Endothelial cell of umbilical vein (primary cell): ENCODE results near the gene SPRR2G. TPM values are rescaled to one million over a fixed set of nuclear protein-coding genes. Genes with fewer than 3 reads are reported as not detected.
"Not testable (repeated sequence)": the region's sequence is repeated elsewhere in the genome, so short reads cannot be mapped to it uniquely, and the experiment has no call there.

ENCODE experiments used
- BruUV-seq: library from RNA; stranded (reverse); fragments of 400-500 nt; replicated peaks from 2 replicates; lab custom pipeline; 2021; lab: Mats Ljungman, UMichigan
- CTCF ChIA-PET: fragments of 300-600, 350-600 bp; sonication (Branson Sonifier 250); formaldehyde crosslinking; loops from one replicate; lab custom pipeline; 2021; ENCODE audit warnings: antibody characterized with exemption, inconsistent platforms; lab: Charles Lee
- POLR2A ChIA-PET: fragments of 300-600, 350-600 bp; sonication (Branson Sonifier 250); formaldehyde crosslinking; loops from one replicate; lab custom pipeline; 2021; ENCODE audit warnings: antibody characterized with exemption, inconsistent platforms; lab: Charles Lee
- DNase-seq: peaks from one replicate; pipeline ENCODE4 v3.0.0-alpha.2; 2011; ENCODE audit warnings: low read depth, low spot score
- FAIRE-seq: peaks from 2 replicates; lab custom pipeline; 2011; peaks lifted over from hg19 to GRCh38; lab: Jason Lieb, UNC
- H2AFZ ChIP-seq: 2 replicates; pipeline ENCODE4 v1.6.0; 2012; ENCODE audit warnings: low read depth, low read length, control low read depth, inconsistent platforms
- H3K27ac ChIP-seq: 2 replicates; pipeline ENCODE4 v1.5.1; 2011; ENCODE audit warnings: low read depth, mild to moderate bottlenecking, control low read depth, low read length, moderate library complexity; ENCODE audit not compliant: insufficient read depth
- H3K27me3 ChIP-seq, 2 experiments: 2 replicates each; pipeline versions ENCODE4 v1.6.0 to v1.6.1; 2011; ENCODE audit warnings: low read length in 2 of 2, mixed read lengths in 1 of 2; ENCODE audit not compliant: control insufficient read depth in 2 of 2, insufficient read depth in 2 of 2
- H3K36me3 ChIP-seq, 2 experiments: 2 replicates in 1 of 2; 3 replicates in 1 of 2; pipeline ENCODE4 v1.5.1; 2011; ENCODE audit warnings: low read length in 2 of 2, mild to moderate bottlenecking in 1 of 2, moderate library complexity in 1 of 2; ENCODE audit not compliant: control insufficient read depth in 2 of 2, insufficient read depth in 2 of 2; ENCODE audit errors: extremely low read depth in 1 of 2
- H3K4me1 ChIP-seq: 3 replicates; pipeline ENCODE4 v1.5.1; 2011; ENCODE audit warnings: mild to moderate bottlenecking, low read length; ENCODE audit not compliant: control insufficient read depth, insufficient read depth; ENCODE audit errors: extremely low read depth
- H3K4me2 ChIP-seq: 2 replicates; pipeline ENCODE4 v1.6.1; 2011; ENCODE audit warnings: low read length, control low read depth, mixed read lengths; ENCODE audit not compliant: insufficient read depth
- H3K4me3 ChIP-seq, 3 experiments: fragments of 200-600 bp in 1 of 3; sonication (generic), shearing (Covaris generic) in 1 of 3; replicated peaks in 1 of 3; 2 replicates each; pipeline ENCODE4 v1.5.1; 2011 to 2016; ENCODE audit warnings: control low read depth in 3 of 3, low read length in 3 of 3, mild to moderate bottlenecking in 2 of 3, inconsistent platforms in 1 of 3, low read depth in 1 of 3, moderate library complexity in 1 of 3; ENCODE audit not compliant: insufficient read depth in 1 of 3
- H3K79me2 ChIP-seq: 2 replicates; pipeline ENCODE4 v1.6.0; 2012; ENCODE audit warnings: low read length, inconsistent platforms; ENCODE audit not compliant: control insufficient read depth, insufficient read depth
- H3K9ac ChIP-seq: replicated peaks from 2 replicates; pipeline ENCODE3; 2011; ENCODE audit warnings: low read length, control low read depth; ENCODE audit not compliant: insufficient read depth; ENCODE audit errors: extremely low read depth
- H3K9me1 ChIP-seq: replicated peaks from 3 replicates; pipeline ENCODE4 v1.6.0; 2011; ENCODE audit warnings: mild to moderate bottlenecking, low read length; ENCODE audit not compliant: control insufficient read depth, insufficient read depth; ENCODE audit errors: extremely low read depth
- H3K9me3 ChIP-seq: replicated peaks from 2 replicates; pipeline ENCODE4 v1.5.1; 2012; ENCODE audit warnings: low read length, inconsistent platforms; ENCODE audit not compliant: control insufficient read depth, insufficient read depth
- H4K20me1 ChIP-seq: replicated peaks from 2 replicates; pipeline ENCODE3; 2011; ENCODE audit warnings: mild to moderate bottlenecking, low read length; ENCODE audit not compliant: control insufficient read depth, insufficient read depth; ENCODE audit errors: extremely low read depth
- CTCF ChIP-seq, 2 donors: IDR thresholded peaks; 1 replicate in 1 of 2; 2 replicates in 1 of 2; pipeline ENCODE4 v1.5.1; 2011; ENCODE audit warnings: low read length in 2 of 2, mild to moderate bottlenecking in 2 of 2, moderate library complexity in 2 of 2, control low read depth in 1 of 2, inconsistent platforms in 1 of 2, low read depth in 1 of 2; ENCODE audit not compliant: insufficient read depth in 1 of 2; ENCODE audit errors: extremely low read depth in 1 of 2
- EZH2 ChIP-seq: IDR thresholded peaks from 2 replicates; pipeline ENCODE4 v1.6.1; 2012; ENCODE audit warnings: borderline replicate concordance, low read depth, mild to moderate bottlenecking, moderate library complexity, low read length, inconsistent platforms; ENCODE audit not compliant: severe bottlenecking
- FOS ChIP-seq: IDR thresholded peaks from 2 replicates; pipeline ENCODE4 v1.6.1; 2011; ENCODE audit warnings: mild to moderate bottlenecking, low read length, moderate library complexity, borderline replicate concordance; ENCODE audit not compliant: insufficient read depth
- POLR2AphosphoS5 ChIP-seq: IDR thresholded peaks from 2 replicates; pipeline ENCODE4 v1.6.1; 2012; ENCODE audit warnings: low read depth, mild to moderate bottlenecking, control low read depth, low read length, moderate library complexity; ENCODE audit not compliant: insufficient read depth
- dilution Hi-C: fragments of 300-500 bp; cut with MboI; formaldehyde crosslinking; loops from one replicate; pipeline ENCODE4 v1.15.0; 2019; ENCODE audit warnings: low sequenced_read_pairs; ENCODE audit not compliant: extremely low pct_ligation_motif_present
- intact Hi-C: fragments of 100-400 bp; cut with micrococcal nuclease; formaldehyde crosslinking; loops from one replicate; pipeline ENCODE4 v1.10.0; 2022
- polyA plus RNA-seq, 4 experiments: library from polyadenylated mRNA; depleted of rRNA in 3 of 4; stranded (reverse) in 3 of 4; unstranded in 1 of 4; fragments of >200 nt; gene quantifications; 2 replicates each; pipeline versions ENCODE4 v1.2.1 to v1.2.3, GENCODE V29; 2011 to 2012; ENCODE audit warnings: missing spikeins in 1 of 4
- total RNA-seq: library from RNA; stranded (reverse); gene quantifications from 2 replicates; pipeline ENCODE4 v1.2.3, GENCODE V29; 2021

SPRR2G gene
- total and polyA plus RNA-seq, 2 donors (not counting 3 experiments of a cell fraction or from before 2014, with no cell fraction given) = not detected

GRCh38 chr1:153113416-153113815, 37.3 kb downstream of the SPRR2G start, which contains the start of gene SPRR2F:
TSS of gene SPRR2F (minus strand) at chr1:153113516. CDS start at chr1:153112733, 783 bp downstream.
- POLR2A ChIA-PET = no interaction called here
- BruUV-seq = no TSS peak

GRCh38 chr1:153112454-153112853, 38.2 kb downstream of the SPRR2G start:
- DNase-seq, H4K20me1 ChIP-seq, H3K4me3 ChIP-seq, H3K9me3 ChIP-seq, FAIRE-seq, dilution Hi-C loops, H3K9ac ChIP-seq, H3K27me3 ChIP-seq, POLR2A ChIA-PET, H2AFZ ChIP-seq, H3K9me1 ChIP-seq, H3K79me2 ChIP-seq, CTCF ChIA-PET, intact Hi-C loops, BruUV-seq, H3K4me2 ChIP-seq, H3K36me3 ChIP-seq, H3K27ac ChIP-seq, H3K4me1 ChIP-seq: not testable (repeated sequence)

More at GRCh38 chr1:153113416-153113815, 37.3 kb downstream of the SPRR2G start, which contains the start of gene SPRR2F:
- TF ChIP-seq CTCF (IDR thresholded peaks at IDR 0.05; ENCODE audit: extremely low read depth in 1 of 2, insufficient read depth in 1 of 2, low read depth in 1 of 2, low read length in 2 of 2) (no peak), POLR2AphosphoS5 (no peak), FOS (no peak), EZH2 (no peak)
- no peak for DNase-seq
- intact Hi-C loops = no loop called here
- dilution Hi-C loops = no loop called here
- H3K9me3 ChIP-seq = no peaks in the 10 kb centered on the region
- H2AFZ ChIP-seq = no peak within 1 kb of the TSS
- H4K20me1 ChIP-seq = no peaks in the 10 kb centered on the region
- no peak within 1 kb of the TSS for H3K9ac ChIP-seq
- no peak for FAIRE-seq
- no peak within 1 kb of the TSS for H3K4me2 ChIP-seq
- H3K27me3 ChIP-seq = no peaks in the 10 kb centered on the region
- H3K27ac ChIP-seq = no peak within 1 kb of the TSS
- no peaks in the 10 kb centered on the region for H3K79me2 ChIP-seq
- no peaks in the 10 kb centered on the region for H3K4me1 ChIP-seq
- H3K36me3 ChIP-seq = no peaks in the 10 kb centered on the region
- CTCF ChIA-PET = no interaction called here
- H3K9me1 ChIP-seq = no peaks in the 10 kb centered on the region
- H3K4me3 ChIP-seq = no peak within 1 kb of the TSS
